HCT116 (cell line): Measurements from ENCODE around the gene ANKRD29. TPM values are rescaled to one million over a fixed set of nuclear protein-coding genes. Genes with fewer than 3 reads are reported as not detected.

Source experiments
- ATAC-seq: fragments of 200-7000 bp; cut with Tn5 transposase; 2 replicates; pipeline ENCODE4 v1.9.1; 2020; ENCODE audit warnings: mild to moderate bottlenecking, moderate library complexity
- BruUV-seq: library from RNA; stranded (reverse); fragments of 400-500 nt; replicated peaks from 2 replicates; lab custom pipeline; 2021; lab: Mats Ljungman, UMichigan
- CTCF ChIA-PET: fragments of 300-600 bp; sonication (Branson Sonifier 250); formaldehyde crosslinking; loops from one replicate; lab custom pipeline; 2021; ENCODE audit warnings: antibody characterized with exemption; lab: Charles Lee
- POLR2A ChIA-PET: fragments of 300-600, 350-600 bp; sonication (Branson Sonifier 250); formaldehyde crosslinking; loops from one replicate; lab custom pipeline; 2021; ENCODE audit warnings: antibody characterized with exemption; lab: Charles Lee
- RAD21 ChIA-PET, 2 experiments: fragments of 300-600 bp; sonication (Branson Sonifier 250); formaldehyde crosslinking; loops; one replicate each; lab custom pipeline; 2023; ENCODE audit warnings: low total read pairs in 2 of 2; ENCODE audit not compliant: uncharacterized antibody in 2 of 2, unreplicated experiment in 2 of 2, low non-redundant PET in 1 of 2; lab: Charles Lee
- DNase-seq: peaks from one replicate; pipeline ENCODE4 v3.0.0-alpha.2; 2010; ENCODE audit warnings: low read depth, low spot score
- H2AFZ ChIP-seq: fragments of 200-600 bp; shearing (Covaris generic), sonication (generic); 2 replicates; pipeline ENCODE4 v1.6.1; 2017; ENCODE audit warnings: low read depth, mixed run types, mixed read lengths, antibody characterized with exemption, low read length; ENCODE audit not compliant: poor library complexity, severe bottlenecking
- H3K27ac ChIP-seq: 2 replicates; pipeline ENCODE4 v1.5.1; 2012; ENCODE audit warnings: low read depth, low read length
- H3K27me3 ChIP-seq: fragments of 200-600 bp; sonication (generic); 2 replicates; pipeline ENCODE4 v1.6.1; 2016; ENCODE audit warnings: mixed run types, low read length, mixed read lengths; ENCODE audit not compliant: insufficient read depth
- H3K36me3 ChIP-seq, 2 experiments: fragments of 200-500 bp in 1 of 2; fragments of 200-600 bp in 1 of 2; sonication (Bioruptor generic) in 1 of 2; sonication (generic) in 1 of 2; 2 replicates each; pipeline versions ENCODE4 v1.5.1 to v1.6.1; 2014 to 2016; ENCODE audit warnings: low read length in 2 of 2, inconsistent platforms in 1 of 2, mixed read lengths in 1 of 2, mixed run types in 1 of 2; ENCODE audit not compliant: insufficient read depth in 2 of 2, control insufficient read depth in 1 of 2
- H3K4me1 ChIP-seq, 2 experiments: fragments of 200-600 bp in 1 of 2; sonication (generic) in 1 of 2; 2 replicates each; pipeline versions ENCODE4 v1.5.1 to v1.6.1; 2012 to 2017; ENCODE audit warnings: low read length in 2 of 2, inconsistent platforms in 1 of 2, mild to moderate bottlenecking in 1 of 2, mixed read lengths in 1 of 2, mixed run types in 1 of 2, moderate library complexity in 1 of 2; ENCODE audit not compliant: insufficient read depth in 2 of 2, control insufficient read depth in 1 of 2
- H3K4me2 ChIP-seq: fragments of 200-600 bp; sonication (generic); 2 replicates; pipeline ENCODE4 v1.6.1; 2017; ENCODE audit warnings: mixed run types, low read length, mixed read lengths
- H3K4me3 ChIP-seq, 2 experiments: fragments of 200-600 bp in 1 of 2; sonication (generic) in 1 of 2; replicated peaks in 1 of 2; 2 replicates each; pipeline ENCODE4 v1.5.1; 2011 to 2016; ENCODE audit warnings: low read length in 2 of 2, control low read depth in 1 of 2, low read depth in 1 of 2, mild to moderate bottlenecking in 1 of 2, mixed read lengths in 1 of 2, mixed run types in 1 of 2
- H3K79me2 ChIP-seq: fragments of 200-600 bp; sonication (generic); 2 replicates; pipeline ENCODE4 v1.6.1; 2017; ENCODE audit warnings: mild to moderate bottlenecking, mixed run types, low read length, moderate library complexity, mixed read lengths; ENCODE audit not compliant: insufficient read depth
- H3K9ac ChIP-seq: fragments of 200-600 bp; sonication (generic); 2 replicates; pipeline ENCODE4 v1.6.1; 2016; ENCODE audit warnings: low read length, mixed read lengths
- H3K9me2 ChIP-seq: fragments of 200-600 bp; sonication (generic), shearing (Covaris generic); 2 replicates; pipeline ENCODE4 v1.6.1; 2017; ENCODE audit warnings: mixed run types, mild to moderate bottlenecking, moderate library complexity; ENCODE audit not compliant: insufficient read depth
- H3K9me3 ChIP-seq, 2 experiments: fragments of 200-500 bp in 1 of 2; fragments of 200-600 bp in 1 of 2; sonication (Bioruptor generic) in 1 of 2; sonication (generic) in 1 of 2; 2 replicates each; pipeline ENCODE4 v1.6.1; 2014 to 2017; ENCODE audit warnings: low read length in 2 of 2, mixed read lengths in 2 of 2, inconsistent platforms in 1 of 2, low read depth in 1 of 2, mild to moderate bottlenecking in 1 of 2, mixed run types in 1 of 2, moderate library complexity in 1 of 2; ENCODE audit not compliant: control insufficient read depth in 1 of 2, insufficient read depth in 1 of 2
- H4K20me1 ChIP-seq: fragments of 200-600 bp; sonication (generic), shearing (Covaris generic); 2 replicates; pipeline ENCODE4 v1.6.1; 2017; ENCODE audit warnings: mixed run types, mild to moderate bottlenecking, moderate library complexity; ENCODE audit not compliant: insufficient read depth
- CEBPB ChIP-seq: IDR thresholded peaks from 2 replicates; pipeline ENCODE4 v1.6.1; 2012; ENCODE audit warnings: low read depth
- CTCF ChIP-seq, 3 experiments: fragments of 200-600 bp in 1 of 3; sonication (generic) in 1 of 3; IDR thresholded peaks in 2 of 3; conservative IDR thresholded peaks in 1 of 3; 2 replicates each; pipeline ENCODE4 v1.5.1; 2012 to 2017; ENCODE audit warnings: low read depth in 2 of 3, low read length in 2 of 3, antibody characterized with exemption in 1 of 3, borderline replicate concordance in 1 of 3, control low read depth in 1 of 3, mild to moderate bottlenecking in 1 of 3, mixed read lengths in 1 of 3, mixed run types in 1 of 3, moderate library complexity in 1 of 3; ENCODE audit not compliant: insufficient read depth in 1 of 3
- EGR1 ChIP-seq: IDR thresholded peaks from 2 replicates; pipeline ENCODE4 v1.6.1; 2012; ENCODE audit warnings: low read depth
- ELF1 ChIP-seq: IDR thresholded peaks from 2 replicates; pipeline ENCODE4 v1.6.1; 2012; ENCODE audit warnings: low read depth, borderline replicate concordance
- EZH2 ChIP-seq: fragments of 200-600 bp; sonication (generic); IDR thresholded peaks from 2 replicates; pipeline ENCODE4 v1.6.1; 2017; ENCODE audit warnings: antibody characterized with exemption, mixed run types
- FOSL1 ChIP-seq: IDR thresholded peaks from 2 replicates; pipeline ENCODE4 v1.6.1; 2012; ENCODE audit warnings: low read depth
- JUND ChIP-seq: IDR thresholded peaks from 2 replicates; pipeline ENCODE4 v1.6.1; 2012
- MAX ChIP-seq: IDR thresholded peaks from 2 replicates; pipeline ENCODE4 v1.6.1; 2012
- POLR2A ChIP-seq: IDR thresholded peaks from 2 replicates; pipeline ENCODE4 v1.7.0; 2011; ENCODE audit warnings: borderline replicate concordance; ENCODE audit not compliant: insufficient read depth, insufficient read length; ENCODE audit errors: extremely low read depth
- RAD21 ChIP-seq: IDR thresholded peaks from 2 replicates; pipeline ENCODE4 v1.6.1; 2012; ENCODE audit warnings: low read depth, mild to moderate bottlenecking
- SIN3A ChIP-seq: IDR thresholded peaks from 2 replicates; pipeline ENCODE4 v1.6.1; 2012; ENCODE audit warnings: low read depth
- TCF7L2 ChIP-seq: IDR thresholded peaks from 2 replicates; pipeline ENCODE4 v1.7.0; 2011; ENCODE audit warnings: borderline replicate concordance, inconsistent platforms; ENCODE audit not compliant: insufficient read depth, insufficient read length; ENCODE audit errors: extremely low read depth
- ZBTB33 ChIP-seq: IDR thresholded peaks from 2 replicates; pipeline ENCODE4 v1.6.1; 2011; ENCODE audit warnings: mild to moderate bottlenecking, low read length, moderate library complexity; ENCODE audit not compliant: insufficient replicate concordance; ENCODE audit errors: extremely low read depth
- ZFX ChIP-seq: fragments of 450-650 bp; IDR thresholded peaks from 2 replicates; pipeline ENCODE4 v1.6.1; 2017
- ZNF274 ChIP-seq: fragments of 200-500 bp; sonication (Bioruptor generic); IDR thresholded peaks from 2 replicates; pipeline ENCODE4 v1.6.1; 2014; ENCODE audit warnings: mild to moderate bottlenecking, low read depth, low read length, inconsistent platforms
- intact Hi-C: fragments of 100-400 bp; cut with micrococcal nuclease; formaldehyde crosslinking; loops from 2 replicates; pipeline ENCODE4 v1.10.0; 2022
- total RNA-seq: library from RNA; stranded (reverse); gene quantifications from one replicate; pipeline ENCODE4 v1.2.1, GENCODE V29; 2021; ENCODE audit not compliant: unreplicated experiment

Gene ANKRD29
- total RNA-seq, 1 experiment from 2014 or later = 8.8 TPM

- ChIA-PET RAD21 (no interaction called here), POLR2A (interaction anchor here (1.7 kb wide), 1 partner anchor 9 kb away, joined by 4 read pairs; no protein-coding TSS in a partner anchor)
These were observed 45.2 kb downstream of the ANKRD29 start for GRCh38 chr18:23617412-23618014.

More at GRCh38 chr18:23617412-23618014, 45.2 kb downstream of the ANKRD29 start:
- no peak overlapping the region for H3K4me2 ChIP-seq
- no peaks in the 10 kb centered on the region for H3K36me3 ChIP-seq
- no peak overlapping the region for H3K4me3 ChIP-seq
- intact Hi-C loops = no loop called here
- no TSS peak for BruUV-seq
- no peak overlapping the region for H3K27ac ChIP-seq
- H3K4me1 ChIP-seq = no peaks in the 10 kb centered on the region
- no peaks in the 10 kb centered on the region for H3K27me3 ChIP-seq
- H4K20me1 ChIP-seq = no peaks in the 10 kb centered on the region
- no peaks in the 10 kb centered on the region for H3K79me2 ChIP-seq
- H3K9me2 ChIP-seq = no peaks in the 10 kb centered on the region
- DNase-seq = no peak
- ATAC-seq = no peak
- no peaks in the 10 kb centered on the region for H3K9me3 ChIP-seq
- H3K9ac ChIP-seq = no peak overlapping the region
- CTCF ChIA-PET = interaction anchor here (2.1 kb wide), 1 partner anchor 85 kb away, joined by 11 read pairs; no protein-coding TSS in a partner anchor
- H2AFZ ChIP-seq = no peak overlapping the region
- TF ChIP-seq ZFX (no peak), EZH2 (no peak), ZBTB33 (no peak), POLR2A (no peak), ZNF274 (no peak), RAD21 (no peak), CEBPB (no peak), EGR1 (no peak), FOSL1 (no peak), CTCF (IDR thresholded peaks at IDR 0.05 in 2 of 3, conservative IDR thresholded peaks at IDR 0.05 in 1 of 3; ENCODE audit: borderline replicate concordance in 1 of 3, insufficient read depth in 1 of 3, low read depth in 2 of 3, low read length in 2 of 3) (no peak), SIN3A (no peak), JUND (no peak), ELF1 (no peak), MAX (no peak), TCF7L2 (no peak)
